Coronary artery (tissue), 2 donors: Measurements from ENCODE around the gene PSG2.
"Not testable (repeated sequence)": the region's sequence is repeated elsewhere in the genome, so short reads cannot be mapped to it uniquely, and the experiment has no call there.

Experiments
- DNase-seq: peaks from one replicate; pipeline ENCODE4 v3.0.0-alpha.2; 2017; ENCODE audit warnings: low spot score
- H3K27ac ChIP-seq, 2 donors: fragments of 200-600 bp; sonication (generic); one replicate each; pipeline ENCODE4 v1.5.1; 2016 to 2019
- H3K4me3 ChIP-seq: fragments of 200-600 bp; sonication (generic); 2 replicates; pipeline ENCODE4 v1.5.1; 2016; ENCODE audit warnings: mild to moderate bottlenecking, moderate library complexity
- TF ChIP-seq, protein P1 (sequence below): fragments of 200-600 bp; sonication (generic); IDR thresholded peaks from one replicate; pipeline ENCODE4 v1.5.1; 2019; ENCODE audit warnings: antibody characterized with exemption

PSG2 gene

DNA sequence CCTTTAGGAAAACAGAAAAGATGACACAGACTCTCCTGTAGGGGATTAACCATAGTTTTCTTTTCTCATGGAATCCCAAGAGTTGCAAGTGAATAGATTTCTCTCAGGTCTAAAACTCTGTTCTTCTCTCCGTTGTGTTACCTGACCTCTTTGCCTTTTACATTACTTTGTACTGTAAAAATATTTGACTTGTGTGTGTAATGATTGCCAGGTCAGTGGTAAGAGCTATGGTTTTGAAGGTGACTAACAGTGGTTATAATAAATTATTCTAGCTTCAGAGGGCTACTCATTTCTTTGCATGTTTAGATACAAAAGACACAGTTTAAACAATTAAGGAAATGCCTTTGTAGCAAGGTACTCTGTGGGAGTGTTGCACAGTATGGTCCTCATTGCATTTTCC lies 23.0 kb upstream of the PSG2 start:
- TF ChIP-seq, protein P1, sequence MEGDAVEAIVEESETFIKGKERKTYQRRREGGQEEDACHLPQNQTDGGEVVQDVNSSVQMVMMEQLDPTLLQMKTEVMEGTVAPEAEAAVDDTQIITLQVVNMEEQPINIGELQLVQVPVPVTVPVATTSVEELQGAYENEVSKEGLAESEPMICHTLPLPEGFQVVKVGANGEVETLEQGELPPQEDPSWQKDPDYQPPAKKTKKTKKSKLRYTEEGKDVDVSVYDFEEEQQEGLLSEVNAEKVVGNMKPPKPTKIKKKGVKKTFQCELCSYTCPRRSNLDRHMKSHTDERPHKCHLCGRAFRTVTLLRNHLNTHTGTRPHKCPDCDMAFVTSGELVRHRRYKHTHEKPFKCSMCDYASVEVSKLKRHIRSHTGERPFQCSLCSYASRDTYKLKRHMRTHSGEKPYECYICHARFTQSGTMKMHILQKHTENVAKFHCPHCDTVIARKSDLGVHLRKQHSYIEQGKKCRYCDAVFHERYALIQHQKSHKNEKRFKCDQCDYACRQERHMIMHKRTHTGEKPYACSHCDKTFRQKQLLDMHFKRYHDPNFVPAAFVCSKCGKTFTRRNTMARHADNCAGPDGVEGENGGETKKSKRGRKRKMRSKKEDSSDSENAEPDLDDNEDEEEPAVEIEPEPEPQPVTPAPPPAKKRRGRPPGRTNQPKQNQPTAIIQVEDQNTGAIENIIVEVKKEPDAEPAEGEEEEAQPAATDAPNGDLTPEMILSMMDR = no peak
- DNase-seq = no peak
- no peak overlapping the region for H3K27ac ChIP-seq

DNA sequence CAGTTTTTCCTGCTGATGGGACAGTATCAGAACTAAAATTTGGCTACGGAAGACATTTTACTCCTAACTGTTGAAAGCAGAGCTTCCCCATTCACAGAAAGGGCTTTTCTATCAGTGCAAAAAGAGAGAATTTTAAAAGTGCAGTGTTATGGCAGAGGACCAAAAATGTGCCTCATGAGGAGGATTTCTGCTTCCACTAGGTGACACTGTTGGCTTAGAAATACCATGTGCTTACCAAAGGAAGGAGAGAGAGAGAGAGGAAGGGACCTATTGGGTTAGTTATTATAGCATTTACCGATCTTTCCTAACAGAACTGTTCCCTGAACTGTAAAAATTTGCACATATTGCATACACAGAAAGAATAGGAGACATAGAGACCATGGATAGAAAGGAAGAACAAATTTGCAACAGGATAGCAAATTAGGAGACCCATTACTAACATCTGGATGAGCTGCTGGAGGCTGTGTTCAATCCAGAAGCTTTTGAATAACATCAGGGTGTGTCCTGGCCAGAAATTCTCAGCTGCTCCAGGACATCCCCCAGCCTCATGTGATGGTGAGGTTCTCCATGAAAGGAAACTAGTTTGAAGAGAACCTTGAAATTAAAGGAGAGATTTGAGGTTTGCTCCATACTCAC lies 21.8 kb upstream of the PSG2 start:
- not testable (repeated sequence) for DNase-seq, H3K27ac ChIP-seq, H3K4me3 ChIP-seq

More for the DNA sequence above, 23.0 kb upstream of the PSG2 start:
- no peak overlapping the region for H3K4me3 ChIP-seq

- Histone ChIP-seq H3K4me3 (no peak overlapping the region), H3K27ac (no peak overlapping the region)
- DNase-seq = no peak
- TF ChIP-seq, protein P1 = no peak
Observed at GRCh38 chr19:43101950-43102349, 19.4 kb upstream of the PSG2 start.

DNA sequence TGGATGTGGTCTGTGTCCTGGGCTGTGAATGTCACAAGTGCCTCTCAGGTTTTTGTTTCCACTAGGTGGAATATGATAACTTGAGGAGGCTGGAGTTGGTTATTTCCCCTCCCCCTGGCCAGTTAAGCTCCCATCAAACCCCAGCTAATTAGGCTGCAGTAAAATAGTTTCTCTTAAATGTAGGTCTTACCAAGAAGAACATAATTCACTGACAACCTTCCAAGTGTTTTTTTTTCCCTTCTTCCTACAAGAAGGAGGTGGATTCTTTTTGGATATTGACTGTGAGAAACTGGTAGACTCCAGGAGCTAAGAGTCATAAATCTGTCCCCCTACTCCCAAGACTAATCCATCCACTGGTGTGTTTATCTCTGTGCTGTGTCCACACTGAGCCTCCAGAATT lies 15.9 kb upstream of the PSG2 start:
- H3K27ac ChIP-seq, DNase-seq, H3K4me3 ChIP-seq: not testable (repeated sequence)

GRCh38 chr19:43087702-43088340 lies 5.3 kb upstream of the PSG2 start:
- H3K4me3 ChIP-seq, DNase-seq, H3K27ac ChIP-seq: not testable (repeated sequence)

DNA sequence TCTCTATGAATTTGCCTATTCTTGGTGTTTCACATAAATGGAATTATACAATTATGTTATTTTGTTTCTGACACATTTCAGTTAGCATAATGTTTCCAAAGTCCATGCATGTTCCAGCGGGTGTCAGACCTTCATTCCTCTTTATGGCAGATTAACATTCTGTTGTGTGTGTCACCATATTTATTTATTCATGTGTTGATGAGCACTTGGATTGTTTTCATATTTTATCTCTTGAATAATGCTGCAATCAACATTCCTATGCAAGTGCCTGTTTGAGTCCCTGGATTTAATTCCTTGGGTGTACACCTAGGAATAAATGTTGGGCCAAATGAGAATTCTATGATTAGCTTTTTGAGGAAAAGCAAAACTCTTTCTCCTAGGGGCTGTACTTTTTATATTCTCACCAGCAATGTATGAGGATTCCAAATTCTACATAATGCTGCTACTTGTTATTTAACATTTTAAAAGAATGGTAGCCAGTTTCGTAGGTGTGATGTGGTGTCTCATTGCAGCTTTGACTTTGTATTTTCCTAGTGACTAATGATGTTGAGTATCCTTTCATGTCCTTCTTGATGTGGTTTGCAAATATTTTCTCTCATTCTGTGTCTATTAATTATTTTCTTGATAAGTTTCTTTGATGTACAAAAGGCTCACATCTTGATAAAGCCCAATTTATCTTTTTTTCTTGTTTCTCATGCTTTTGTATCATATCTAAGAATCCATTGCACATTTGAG lies 3.5 kb upstream of the PSG2 start:
- H3K4me3 ChIP-seq, H3K27ac ChIP-seq, DNase-seq: not testable (repeated sequence)

GRCh38 chr19:43084196-43084832 lies 1.8 kb upstream of the PSG2 start:
- not testable (repeated sequence) for H3K4me3 ChIP-seq, H3K27ac ChIP-seq, DNase-seq

DNA sequence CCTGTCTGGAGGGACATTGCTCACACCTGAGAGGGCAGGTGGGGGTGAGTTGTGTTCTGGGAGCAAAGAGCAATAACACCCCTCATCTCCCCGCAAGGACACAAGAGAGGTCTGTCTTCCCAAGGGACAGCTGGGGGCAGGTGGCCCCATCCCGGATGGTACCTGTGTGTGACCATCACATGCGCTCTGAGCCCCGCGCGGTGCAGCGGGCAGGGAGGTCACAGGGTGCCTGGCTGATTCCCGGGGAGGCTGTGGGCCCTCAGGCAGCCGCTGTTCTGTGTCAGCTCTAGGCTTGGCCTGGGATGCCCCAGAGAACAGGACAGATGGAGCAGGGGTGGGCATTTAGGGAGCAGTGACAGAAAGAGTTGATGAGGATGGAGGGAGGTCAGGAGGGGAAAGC lies 1.2 kb upstream of the PSG2 start:
- DNase-seq, H3K4me3 ChIP-seq, H3K27ac ChIP-seq: not testable (repeated sequence)

DNA sequence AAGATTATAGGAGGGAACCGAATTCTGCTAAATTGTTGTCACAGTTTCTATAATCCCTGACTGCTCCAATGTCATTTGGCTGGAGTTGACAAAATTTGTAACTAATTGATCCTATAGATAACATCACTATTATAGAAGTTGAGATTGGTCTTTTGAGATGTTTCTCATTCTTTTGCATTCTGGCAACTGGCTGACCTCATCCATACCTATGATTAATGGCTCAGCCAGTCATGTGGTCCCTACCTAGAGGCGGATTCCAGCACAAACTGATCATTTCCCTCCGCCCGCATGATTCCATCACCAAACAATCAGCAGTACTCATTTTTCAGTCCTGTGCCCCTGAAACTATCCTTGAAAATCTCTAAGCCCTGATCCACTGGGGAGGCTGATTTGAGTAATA lies 4.2 kb downstream of the PSG2 start:
- TF ChIP-seq, protein P1 = no peak
- Histone ChIP-seq H3K27ac (no peak overlapping the region), H3K4me3 (no peak overlapping the region)
- no peak for DNase-seq

GRCh38 chr19:43077881-43078280 lies 4.6 kb downstream of the PSG2 start:
- not testable (repeated sequence) for H3K27ac ChIP-seq, H3K4me3 ChIP-seq, DNase-seq

GRCh38 chr19:43062418-43062817 lies 20.1 kb downstream of the PSG2 start:
- not testable (repeated sequence) for H3K27ac ChIP-seq, H3K4me3 ChIP-seq, DNase-seq

GRCh38 chr19:43061326-43061725 lies 21.2 kb downstream of the PSG2 start:
- not testable (repeated sequence) for H3K4me3 ChIP-seq, H3K27ac ChIP-seq, DNase-seq

- not testable (repeated sequence) for H3K4me3 ChIP-seq, DNase-seq, H3K27ac ChIP-seq
Observed at GRCh38 chr19:43060254-43060653, 22.2 kb downstream of the PSG2 start.

DNA sequence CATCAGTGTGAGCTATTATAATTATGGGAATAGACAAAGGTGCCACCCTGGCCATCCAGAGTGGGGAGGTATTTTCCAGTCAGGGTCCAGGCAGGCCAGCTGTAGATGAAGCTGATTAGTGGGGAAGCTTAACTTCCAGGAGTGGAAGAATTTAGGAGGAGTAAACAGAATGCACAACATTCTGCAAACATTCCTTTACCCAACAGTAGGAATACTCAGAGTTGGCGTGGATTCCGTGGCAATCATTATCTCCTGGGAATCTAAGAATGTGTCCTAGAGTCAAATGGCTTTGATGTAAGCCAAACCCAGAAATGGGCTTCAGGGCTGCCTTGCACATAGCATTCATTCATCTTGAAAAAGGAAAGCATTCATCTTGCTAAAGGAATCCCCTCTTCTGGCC lies 23.0 kb downstream of the PSG2 start:
- not testable (repeated sequence) for H3K27ac ChIP-seq, H3K4me3 ChIP-seq, DNase-seq

DNA sequence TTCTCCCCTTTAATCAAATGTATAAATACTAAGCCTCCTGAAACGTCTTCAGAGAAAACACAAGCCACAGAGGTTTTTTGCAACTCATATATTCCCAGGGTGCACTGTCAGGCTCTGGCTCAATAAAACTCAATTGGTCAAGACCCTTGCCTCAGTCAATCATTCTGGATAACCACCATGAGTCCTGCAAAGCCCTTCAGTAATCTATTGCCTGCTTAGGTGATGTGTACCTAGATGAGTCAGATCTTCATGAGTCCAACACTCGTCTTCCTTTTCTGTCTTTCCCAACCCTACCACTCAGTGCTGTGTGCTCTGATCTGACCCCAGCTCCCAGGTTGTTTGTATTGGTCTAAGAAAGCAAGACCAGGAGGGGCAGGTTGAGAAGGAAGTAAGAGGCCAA lies 24.1 kb downstream of the PSG2 start:
- not testable (repeated sequence) for H3K4me3 ChIP-seq, DNase-seq, H3K27ac ChIP-seq
